Measurements from ENCODE around the gene ELMOD3. TPM values are rescaled to one million over a fixed set of nuclear protein-coding genes. Genes with fewer than 3 reads are reported as not detected.
"Not testable (repeated sequence)": the region's sequence is repeated elsewhere in the genome, so short reads cannot be mapped to it uniquely, and the experiment has no call there.

Gene ELMOD3
- total RNA-seq, 4 donors from 2014 or later: 24.4 to 41.8 (median 30.0) TPM

DNA sequence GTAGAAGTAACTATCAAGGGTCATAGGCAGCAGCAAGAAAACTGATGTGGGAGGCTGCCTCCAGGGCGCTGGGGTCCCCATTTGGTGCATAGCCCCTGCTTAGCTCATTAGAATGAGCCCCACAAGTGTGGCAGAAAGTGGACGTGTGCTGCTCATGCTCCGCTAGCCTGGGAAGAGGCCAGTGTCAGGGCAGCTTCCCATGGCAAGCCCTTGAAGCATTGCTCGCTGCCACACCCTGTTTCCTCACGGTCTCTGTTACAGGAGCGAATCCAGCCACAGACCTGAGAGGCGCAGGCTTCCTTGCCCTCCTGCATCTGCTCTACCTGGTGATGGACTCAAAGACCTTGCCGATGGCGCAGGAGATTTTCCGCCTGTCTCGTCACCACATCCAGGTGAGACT, 22.5 kb downstream of the ELMOD3 start:
- Histone ChIP-seq H3K27ac (no peak overlapping the region), H3K4me1 (peaks cover 15% of the 10 kb centered on the region), H3K9me3 (no peaks in the 10 kb centered on the region), H3K27me3 (no peaks in the 10 kb centered on the region), H3K4me3 (no peak overlapping the region), H3K36me3 (peaks cover 45% of the 10 kb centered on the region)
- no peak for DNase-seq (ENCODE audit: low spot score in 2 of 2)
- 86% methylated on average over 11 of the region's 11 CpGs for WGBS
- no peak for TF ChIP-seq EP300 (IDR thresholded peaks at IDR 0.05)
- TF ChIP-seq POLR2AphosphoS5 (IDR thresholded peaks at IDR 0.05): no peak
- TF ChIP-seq, protein P1, sequence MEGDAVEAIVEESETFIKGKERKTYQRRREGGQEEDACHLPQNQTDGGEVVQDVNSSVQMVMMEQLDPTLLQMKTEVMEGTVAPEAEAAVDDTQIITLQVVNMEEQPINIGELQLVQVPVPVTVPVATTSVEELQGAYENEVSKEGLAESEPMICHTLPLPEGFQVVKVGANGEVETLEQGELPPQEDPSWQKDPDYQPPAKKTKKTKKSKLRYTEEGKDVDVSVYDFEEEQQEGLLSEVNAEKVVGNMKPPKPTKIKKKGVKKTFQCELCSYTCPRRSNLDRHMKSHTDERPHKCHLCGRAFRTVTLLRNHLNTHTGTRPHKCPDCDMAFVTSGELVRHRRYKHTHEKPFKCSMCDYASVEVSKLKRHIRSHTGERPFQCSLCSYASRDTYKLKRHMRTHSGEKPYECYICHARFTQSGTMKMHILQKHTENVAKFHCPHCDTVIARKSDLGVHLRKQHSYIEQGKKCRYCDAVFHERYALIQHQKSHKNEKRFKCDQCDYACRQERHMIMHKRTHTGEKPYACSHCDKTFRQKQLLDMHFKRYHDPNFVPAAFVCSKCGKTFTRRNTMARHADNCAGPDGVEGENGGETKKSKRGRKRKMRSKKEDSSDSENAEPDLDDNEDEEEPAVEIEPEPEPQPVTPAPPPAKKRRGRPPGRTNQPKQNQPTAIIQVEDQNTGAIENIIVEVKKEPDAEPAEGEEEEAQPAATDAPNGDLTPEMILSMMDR (IDR thresholded peaks at IDR 0.05): no peak
- TF ChIP-seq POLR2A (IDR thresholded peaks at IDR 0.05): no peak

- 75% methylated on average over 5 of the region's 5 CpGs for WGBS
- DNase-seq (ENCODE audit: low spot score in 2 of 2): no peak
- H3K27ac ChIP-seq: no peak overlapping the region
These were observed 23.7 kb downstream of the ELMOD3 start for GRCh38 chr2:85378257-85378656.

DNA sequence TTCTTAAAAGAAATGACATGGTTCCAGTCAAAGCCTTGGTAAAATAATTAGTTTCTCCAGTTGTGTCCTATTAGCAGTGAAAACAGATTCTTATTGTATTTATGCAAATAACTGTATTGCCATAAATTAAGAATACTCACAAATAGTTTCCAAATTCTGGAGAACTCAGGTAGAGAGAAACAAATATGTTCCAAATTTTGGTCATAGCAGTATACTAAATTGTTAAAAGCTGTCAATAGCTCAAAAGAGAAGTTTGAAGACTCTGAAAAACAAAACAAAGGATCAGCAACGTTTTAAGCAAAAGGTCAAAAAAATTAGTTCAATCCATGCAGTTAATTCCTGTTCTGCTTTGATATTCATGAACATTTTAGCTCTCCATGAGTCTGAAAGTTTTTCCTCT, 25.5 kb downstream of the ELMOD3 start:
- H3K36me3 ChIP-seq: peaks cover 57% of the 10 kb centered on the region
- TF ChIP-seq POLR2A (IDR thresholded peaks at IDR 0.05) (no peak), POLR2AphosphoS5 (IDR thresholded peaks at IDR 0.05) (no peak), EP300 (IDR thresholded peaks at IDR 0.05) (no peak)
- TF ChIP-seq, protein P1 (IDR thresholded peaks at IDR 0.05): no peak
- H3K4me1 ChIP-seq: peaks cover 15% of the 10 kb centered on the region
- WGBS: 92% methylated on average over 1 of the region's 1 CpG
- DNase-seq (ENCODE audit: low spot score in 2 of 2): no peak
- H3K4me3 ChIP-seq: no peak overlapping the region
- no peaks in the 10 kb centered on the region for H3K27me3 ChIP-seq
- H3K9me3 ChIP-seq: no peaks in the 10 kb centered on the region
- no peak overlapping the region for H3K27ac ChIP-seq

More at GRCh38 chr2:85378257-85378656, 23.7 kb downstream of the ELMOD3 start:
- peaks cover 47% of the 10 kb centered on the region for H3K36me3 ChIP-seq
- no peaks in the 10 kb centered on the region for H3K9me3 ChIP-seq
- peaks cover 15% of the 10 kb centered on the region for H3K4me1 ChIP-seq
- H3K4me3 ChIP-seq: no peak overlapping the region
- TF ChIP-seq POLR2AphosphoS5 (IDR thresholded peaks at IDR 0.05) (no peak), POLR2A (IDR thresholded peaks at IDR 0.05) (no peak), EP300 (IDR thresholded peaks at IDR 0.05) (no peak)
- TF ChIP-seq, protein P1 (IDR thresholded peaks at IDR 0.05): no peak
- H3K27me3 ChIP-seq: no peaks in the 10 kb centered on the region

DNA sequence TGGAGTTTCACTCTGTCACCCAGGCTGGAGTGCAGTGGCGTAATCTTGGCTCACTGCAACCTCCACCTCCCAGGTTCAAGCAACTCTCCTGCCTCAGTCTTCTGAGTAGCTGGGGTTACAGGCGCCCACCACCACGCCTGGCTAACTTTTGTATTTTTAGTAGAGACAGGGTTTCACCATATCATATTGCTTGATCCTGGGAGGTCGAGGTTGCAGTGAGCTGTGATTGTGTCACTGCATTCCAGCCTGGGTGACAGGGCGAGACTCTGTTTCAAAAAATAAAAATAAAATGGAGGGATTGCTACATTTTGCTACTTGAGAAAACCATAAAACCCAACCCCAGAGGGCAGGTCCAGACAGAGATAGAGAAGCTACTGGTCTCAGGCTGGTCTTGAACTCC, 28.6 kb downstream of the ELMOD3 start:
- 87% methylated on average over 5 of the region's 5 CpGs for WGBS
- not testable (repeated sequence) for DNase-seq (ENCODE audit: low spot score in 2 of 2); H3K4me1 ChIP-seq; H3K27me3 ChIP-seq; H3K9me3 ChIP-seq; H3K4me3 ChIP-seq
- Histone ChIP-seq H3K36me3 (peaks cover 57% of the 10 kb centered on the region), H3K27ac (peak overlapping the region; percentile 50)

- H3K27ac ChIP-seq: no peak overlapping the region
- H3K36me3 ChIP-seq: peaks cover 58% of the 10 kb centered on the region
- WGBS: 86% methylated on average over 4 of the region's 4 CpGs
- no peaks in the 10 kb centered on the region for H3K4me1 ChIP-seq
- H3K4me3 ChIP-seq: no peak overlapping the region
- H3K27me3 ChIP-seq: no peaks in the 10 kb centered on the region
- DNase-seq (ENCODE audit: low spot score in 2 of 2): no peak
- no peaks in the 10 kb centered on the region for H3K9me3 ChIP-seq
- TF ChIP-seq, protein P1 (IDR thresholded peaks at IDR 0.05): no peak
- TF ChIP-seq EP300 (IDR thresholded peaks at IDR 0.05): no peak
These were observed 29.3 kb downstream of the ELMOD3 start for GRCh38 chr2:85383850-85384249.

- Histone ChIP-seq H3K4me3 (no peak overlapping the region), H3K27me3 (no peaks in the 10 kb centered on the region), H3K27ac (no peak overlapping the region), H3K9me3 (no peaks in the 10 kb centered on the region), H3K36me3 (peaks cover 64% of the 10 kb centered on the region), H3K4me1 (no peaks in the 10 kb centered on the region)
- 94% methylated on average over 2 of the region's 2 CpGs for WGBS
- no peak for DNase-seq (ENCODE audit: low spot score in 2 of 2)
- TF ChIP-seq POLR2AphosphoS5 (IDR thresholded peaks at IDR 0.05): no peak
- TF ChIP-seq, protein P1 (IDR thresholded peaks at IDR 0.05): no peak
- TF ChIP-seq EP300 (IDR thresholded peaks at IDR 0.05): no peak
- TF ChIP-seq POLR2A (IDR thresholded peaks at IDR 0.05): no peak
These were observed 31.2 kb downstream of the ELMOD3 start for GRCh38 chr2:85385746-85386145.

All from suprapubic skin (tissue), 4 donors.